ENCODE data around the gene FGD6.

DNA sequence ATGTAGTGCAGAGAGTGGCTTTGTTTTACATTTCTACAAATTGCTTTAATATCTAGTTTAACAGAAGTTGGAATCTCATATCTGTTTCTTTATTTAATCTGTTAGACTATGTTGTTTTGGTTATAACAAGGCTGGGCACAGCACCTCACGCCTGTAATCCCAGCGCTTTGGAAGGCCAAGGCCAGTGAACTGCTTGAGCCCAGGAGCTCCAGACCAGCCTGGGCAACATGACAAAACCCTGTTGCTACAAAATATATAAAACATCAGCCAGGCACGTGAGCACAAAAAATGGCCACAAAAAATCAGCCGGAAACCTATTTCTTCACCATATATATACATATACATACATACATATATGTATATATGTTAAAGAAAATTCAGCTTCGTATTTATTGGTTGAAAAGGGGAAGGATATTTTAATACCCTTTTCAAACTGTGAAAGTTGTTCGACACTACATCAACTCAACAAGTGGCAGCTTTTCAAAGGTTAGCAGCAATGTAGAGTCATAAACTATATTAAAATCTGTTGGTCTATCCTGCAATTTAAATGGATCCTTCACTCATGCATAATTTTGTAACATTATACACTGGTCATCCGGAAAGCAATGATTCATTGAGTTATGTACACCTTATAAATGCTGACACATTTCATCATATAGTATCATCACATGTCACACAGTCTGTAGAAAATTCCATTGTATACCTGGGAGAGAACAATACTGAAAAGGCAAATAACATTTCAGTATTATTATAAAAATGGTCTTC lies 151.0 kb downstream of the FGD6 start:
- no peak for TF ChIP-seq HDGF (IDR thresholded peaks at IDR 0.05; ENCODE audit: borderline replicate concordance)
- TF ChIP-seq ELF4 (IDR thresholded peaks at IDR 0.05) = no peak
- TF ChIP-seq FOXA1 (IDR thresholded peaks at IDR 0.05) = no peak
- no peak for TF ChIP-seq BHLHE40 (IDR thresholded peaks at IDR 0.05; ENCODE audit: borderline replicate concordance)
- TF ChIP-seq ARNT (IDR thresholded peaks at IDR 0.05) = no peak
- TF ChIP-seq SP1 (IDR thresholded peaks at IDR 0.05) = no peak
- TF ChIP-seq NFRKB (IDR thresholded peaks at IDR 0.05) = no peak
- TF ChIP-seq SUZ12 (IDR thresholded peaks at IDR 0.05) = no peak
